OCI-LY7 (cell line): ENCODE measurements around the gene RPL31.

ENCODE experiments used
- CTCF ChIP-seq: fragments of 200-600 bp; sonication (generic); conservative IDR thresholded peaks from 2 replicates; pipeline ENCODE4 v1.5.1; 2014; ENCODE audit warnings: mild to moderate bottlenecking, antibody characterized with exemption, low read length, moderate library complexity, mixed read lengths
- EZH2phosphoT487 ChIP-seq: fragments of 200-600 bp; sonication (generic); IDR thresholded peaks from 2 replicates; pipeline ENCODE4 v1.6.1; 2018; ENCODE audit warnings: low read depth, borderline replicate concordance, mild to moderate bottlenecking, mixed run types, antibody characterized with exemption, low read length, moderate library complexity, mixed read lengths

- TF ChIP-seq CTCF: no peak
- TF ChIP-seq EZH2phosphoT487: no peak
Measured at GRCh38 chr2:101022221-101022620, 20.1 kb downstream of the RPL31 start.
